Immature natural killer cell (primary cell): ENCODE results near the gene IL1R2. TPM values are rescaled to one million over a fixed set of nuclear protein-coding genes. Genes with fewer than 3 reads are reported as not detected.
A peak's percentile ranks its signal among the peaks of the same experiment; 100 is the strongest.

Experiments
- DNase-seq, 3 donors: peaks; one replicate each; pipeline ENCODE4 v3.0.0; 2022; ENCODE audit warnings: mixed read lengths in 1 of 3
- H3K27ac Mint-ChIP-seq, 6 donors: one replicate each; pipeline ENCODE4 v1.8.0; 2020; ENCODE audit warnings: mixed read lengths in 6 of 6, mild to moderate bottlenecking in 5 of 6, inconsistent platforms in 4 of 6, moderate library complexity in 3 of 6
- H3K27me3 Mint-ChIP-seq, 3 donors: one replicate each; pipeline ENCODE4 v1.8.0; 2020 to 2021; ENCODE audit warnings: low read depth in 3 of 3, mild to moderate bottlenecking in 3 of 3, mixed read lengths in 3 of 3, moderate library complexity in 3 of 3, inconsistent platforms in 1 of 3
- H3K36me3 Mint-ChIP-seq, 3 donors: one replicate each; pipeline ENCODE4 v1.8.0; 2020; ENCODE audit warnings: mixed read lengths in 3 of 3, inconsistent platforms in 2 of 3, mild to moderate bottlenecking in 2 of 3
- H3K4me1 Mint-ChIP-seq, 2 donors: one replicate each; pipeline ENCODE4 v1.8.0; 2020; ENCODE audit warnings: inconsistent platforms in 2 of 2, mild to moderate bottlenecking in 2 of 2, mixed read lengths in 2 of 2, moderate library complexity in 1 of 2
- H3K4me3 Mint-ChIP-seq, 5 donors: one replicate each; pipeline ENCODE4 v1.8.0; 2020; ENCODE audit warnings: mild to moderate bottlenecking in 5 of 5, mixed read lengths in 5 of 5, inconsistent platforms in 3 of 5, moderate library complexity in 3 of 5
- H3K9me3 Mint-ChIP-seq, 6 donors: one replicate each; pipeline ENCODE4 v1.8.0; 2020; ENCODE audit warnings: mild to moderate bottlenecking in 6 of 6, mixed read lengths in 6 of 6, inconsistent platforms in 4 of 6, moderate library complexity in 3 of 6
- polyA plus RNA-seq, 3 donors: library from polyadenylated mRNA; unstranded; fragments of 300-500 nt; fragmentation: Illumina TruSeq; gene quantifications; one replicate each; pipeline ENCODE4 v1.2.3, GENCODE V29; 2021

The IL1R2 gene
- polyA plus RNA-seq, 3 donors from 2014 or later, result 1.8 to 3.3 TPM; not detected in 1

DNA sequence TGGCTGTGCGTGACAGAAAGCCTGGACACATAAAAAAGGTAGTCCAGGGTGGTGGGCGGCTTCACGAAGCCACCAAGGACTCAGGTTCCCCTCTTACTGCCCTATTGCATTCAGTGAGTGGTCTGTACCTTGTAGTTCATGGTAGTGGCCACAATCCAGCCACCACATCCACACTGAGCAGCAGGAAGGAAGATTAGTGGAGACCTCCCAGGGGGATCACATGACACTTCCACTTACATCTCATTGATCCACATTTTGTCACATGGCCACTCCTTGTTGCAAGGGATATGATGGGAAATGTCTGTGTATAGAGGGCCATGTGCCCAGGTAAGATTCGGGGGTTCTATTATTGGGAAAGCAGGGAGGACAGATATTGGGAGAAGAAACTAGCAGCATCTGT, 13.7 kb downstream of the IL1R2 start:
- DNase-seq, result no peak
- Mint-ChIP-seq H3K27me3 (peaks cover 7 to 25% (median 17%) of the 10 kb centered on the region in 3 donors), H3K27ac (peak overlapping the region in 1 of 6 donors; percentile 2), H3K36me3 (no peaks in the 10 kb centered on the region), H3K4me1 (peaks cover 9 to 10% of the 10 kb centered on the region in 2 donors), H3K9me3 (no peaks in the 10 kb centered on the region), H3K4me3 (peak overlapping the region in 1 of 5 donors; percentile 39)

DNA sequence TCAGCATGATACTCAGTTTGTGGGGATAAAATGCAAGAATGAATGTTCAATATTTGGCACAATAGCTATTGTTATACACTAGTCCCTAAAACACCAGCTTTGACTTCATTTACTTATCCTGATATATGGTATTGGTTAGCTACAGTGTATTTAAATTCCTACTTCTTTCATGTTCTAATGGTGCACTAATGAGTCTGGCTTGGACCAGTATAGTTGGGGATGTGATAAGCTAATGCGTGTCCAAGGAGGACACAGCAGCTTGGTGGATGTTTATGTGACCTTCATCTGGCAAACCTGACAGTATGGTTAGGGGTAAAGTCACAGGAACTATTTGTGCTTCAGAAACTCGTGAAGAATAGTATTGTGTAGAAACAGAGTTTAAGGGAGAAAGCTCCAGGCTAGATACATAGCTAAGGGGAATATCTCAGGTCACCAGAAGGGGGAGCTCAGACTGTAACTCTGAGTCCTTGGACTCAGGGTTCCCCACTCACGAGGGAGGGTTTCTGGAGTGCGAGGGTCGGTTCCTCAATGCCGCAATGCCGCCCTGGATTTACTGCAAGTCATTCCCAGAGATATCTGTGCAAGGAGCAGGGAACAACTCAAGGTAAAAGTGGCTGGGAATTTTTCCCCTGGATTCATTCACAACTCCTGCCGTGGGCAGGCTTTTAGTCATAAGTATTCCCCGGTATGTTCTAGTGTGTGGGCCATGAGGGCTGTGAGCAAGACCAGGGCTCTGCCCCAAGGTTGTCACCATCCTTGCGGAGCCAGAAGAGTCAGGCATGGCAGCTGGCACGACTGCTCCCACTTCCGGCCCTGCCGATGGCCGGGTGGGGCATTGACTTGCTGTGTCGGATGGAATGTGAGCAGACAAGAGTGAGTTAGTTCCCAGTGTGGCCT, 14.5 kb downstream of the IL1R2 start:
- H3K27ac Mint-ChIP-seq, result peak overlapping the region in 2 of 6 donors; percentile 11 to 68
- DNase-seq, result peak in 2 of 3 donors; percentile 30 to 31
- H3K4me1 Mint-ChIP-seq, result peaks cover under 1 to 2% of the 10 kb centered on the region in 2 donors
- H3K27me3 Mint-ChIP-seq, result peaks cover 7 to 20% (median 13%) of the 10 kb centered on the region in 3 donors
- no peaks in the 10 kb centered on the region for H3K36me3 Mint-ChIP-seq
- peak overlapping the region in 2 of 5 donors; percentile 28 to 35 for H3K4me3 Mint-ChIP-seq
- H3K9me3 Mint-ChIP-seq, result no peaks in the 10 kb centered on the region

DNA sequence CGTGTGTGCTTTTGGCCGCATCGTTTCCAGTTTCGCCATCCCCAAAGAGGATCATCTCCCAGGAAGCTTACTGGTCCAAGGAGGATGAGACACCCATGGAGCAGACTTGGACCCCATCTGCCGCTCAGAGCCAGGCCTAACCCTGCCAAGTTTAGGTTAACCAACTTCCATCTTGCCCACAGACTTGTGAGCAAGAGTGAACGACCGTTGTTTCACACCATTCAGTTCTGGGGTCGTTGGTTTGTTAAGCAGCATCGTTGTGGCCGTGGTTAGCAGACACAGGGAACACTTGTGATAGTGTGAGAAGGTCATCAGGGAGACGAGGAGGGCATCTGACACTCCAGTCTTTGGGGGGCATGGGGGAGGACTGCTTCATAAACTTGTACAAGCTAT, 15.1 kb downstream of the IL1R2 start:
- DNase-seq, result peak; percentile 39 to 53 (median 51)
- no peaks in the 10 kb centered on the region for H3K4me1 Mint-ChIP-seq
- H3K27ac Mint-ChIP-seq, result peak overlapping the region in 2 of 6 donors; percentile 11 to 13
- no peak overlapping the region for H3K4me3 Mint-ChIP-seq
- H3K36me3 Mint-ChIP-seq, result no peaks in the 10 kb centered on the region
- peaks cover 10 to 20% (median 13%) of the 10 kb centered on the region in 3 donors for H3K27me3 Mint-ChIP-seq
- H3K9me3 Mint-ChIP-seq, result no peaks in the 10 kb centered on the region

DNA sequence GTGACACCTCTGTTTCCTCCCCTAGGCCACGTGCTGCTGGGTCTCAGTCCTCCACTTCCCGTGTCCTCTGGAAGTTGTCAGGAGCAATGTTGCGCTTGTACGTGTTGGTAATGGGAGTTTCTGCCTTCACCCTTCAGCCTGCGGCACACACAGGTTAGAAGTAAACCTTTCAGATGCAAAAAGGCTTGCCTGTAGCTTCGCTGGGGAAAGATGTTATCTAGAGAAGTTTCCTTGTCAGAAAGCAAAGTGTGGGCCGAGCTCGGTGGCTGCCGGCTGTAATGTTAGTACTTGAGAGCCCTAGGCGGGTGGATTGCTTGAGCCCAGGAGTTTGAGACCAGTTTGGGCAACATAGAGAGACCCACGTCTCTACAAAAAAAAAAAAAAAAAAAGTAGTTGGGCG, 16.7 kb downstream of the IL1R2 start:
- H3K4me1 Mint-ChIP-seq, result no peaks in the 10 kb centered on the region
- H3K9me3 Mint-ChIP-seq, result no peaks in the 10 kb centered on the region
- H3K4me3 Mint-ChIP-seq, result no peak overlapping the region
- DNase-seq, result no peak
- H3K27ac Mint-ChIP-seq, result no peak overlapping the region
- peaks cover 13 to 20% (median 14%) of the 10 kb centered on the region in 3 donors for H3K27me3 Mint-ChIP-seq
- H3K36me3 Mint-ChIP-seq, result no peaks in the 10 kb centered on the region

DNA sequence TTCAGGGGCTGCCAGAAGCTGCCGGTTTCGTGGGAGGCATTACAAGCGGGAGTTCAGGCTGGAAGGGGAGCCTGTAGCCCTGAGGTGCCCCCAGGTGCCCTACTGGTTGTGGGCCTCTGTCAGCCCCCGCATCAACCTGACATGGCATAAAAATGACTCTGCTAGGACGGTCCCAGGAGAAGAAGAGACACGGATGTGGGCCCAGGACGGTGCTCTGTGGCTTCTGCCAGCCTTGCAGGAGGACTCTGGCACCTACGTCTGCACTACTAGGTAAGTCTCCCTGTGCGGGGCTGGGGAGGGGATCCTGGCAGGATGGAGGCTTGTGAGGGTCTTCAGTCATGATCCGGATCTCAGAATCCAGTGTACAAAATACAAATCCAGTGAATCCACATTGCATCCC, 17.8 kb downstream of the IL1R2 start:
- Mint-ChIP-seq H3K4me1 (no peaks in the 10 kb centered on the region), H3K27me3 (peaks cover 13 to 20% (median 14%) of the 10 kb centered on the region in 3 donors), H3K36me3 (no peaks in the 10 kb centered on the region), H3K27ac (no peak overlapping the region), H3K4me3 (no peak overlapping the region), H3K9me3 (no peaks in the 10 kb centered on the region)
- no peak for DNase-seq

DNA sequence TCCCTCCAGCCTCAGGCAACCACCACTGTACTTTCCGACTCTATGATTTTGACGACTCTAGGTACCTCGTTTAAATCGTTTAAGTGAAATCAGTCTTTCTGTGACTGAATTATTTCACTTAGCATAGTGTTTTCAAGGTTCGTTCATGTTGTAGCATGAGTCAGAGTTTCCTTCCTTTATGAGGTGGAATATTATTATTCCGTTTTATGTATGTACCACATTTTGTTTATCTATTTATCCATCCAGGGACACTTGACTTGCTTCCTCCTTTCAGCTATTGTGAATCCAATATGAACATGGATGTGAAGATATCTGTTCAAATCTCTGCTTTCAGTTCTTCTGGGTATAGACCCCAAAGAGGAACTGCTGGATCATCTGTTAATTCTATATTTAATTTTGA, 19.1 kb downstream of the IL1R2 start:
- Mint-ChIP-seq H3K27ac (peak overlapping the region in 1 of 6 donors; percentile 53), H3K9me3 (no peaks in the 10 kb centered on the region), H3K4me3 (no peak overlapping the region), H3K4me1 (no peaks in the 10 kb centered on the region), H3K27me3 (peaks cover 13 to 21% (median 14%) of the 10 kb centered on the region in 3 donors), H3K36me3 (no peaks in the 10 kb centered on the region)
- DNase-seq, result no peak

DNA sequence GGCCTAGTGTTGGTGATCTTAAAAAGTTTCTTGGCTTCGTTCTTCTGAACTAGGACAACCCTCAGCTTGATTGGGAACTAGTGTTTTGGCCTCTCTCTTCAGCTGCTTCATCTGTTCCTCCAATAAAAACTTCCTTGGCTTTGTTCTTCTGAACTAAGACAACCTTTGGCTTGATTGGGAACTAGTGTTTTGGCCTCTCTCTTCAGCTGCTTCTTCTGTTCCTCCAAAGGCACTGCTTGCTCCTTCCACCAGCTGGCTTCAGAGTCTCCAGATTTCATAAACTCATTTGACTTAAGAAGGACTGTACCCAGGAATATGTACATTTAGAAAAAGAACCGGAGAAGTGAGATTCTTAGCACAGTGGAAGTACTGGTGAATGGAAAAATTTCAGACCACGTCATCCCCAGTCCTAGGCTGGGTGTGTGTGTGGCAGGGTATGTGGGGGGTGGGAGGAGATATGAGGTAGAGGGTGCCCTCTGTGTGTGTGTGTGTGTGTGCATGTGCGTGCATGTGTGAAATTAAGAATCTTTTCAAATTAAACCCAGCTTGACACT, 20.4 kb downstream of the IL1R2 start:
- Mint-ChIP-seq H3K9me3 (no peaks in the 10 kb centered on the region), H3K27me3 (peaks cover 2 to 14% (median 11%) of the 10 kb centered on the region in 3 donors), H3K27ac (no peak overlapping the region), H3K4me3 (no peak overlapping the region), H3K36me3 (no peaks in the 10 kb centered on the region), H3K4me1 (no peaks in the 10 kb centered on the region)
- DNase-seq, result no peak

DNA sequence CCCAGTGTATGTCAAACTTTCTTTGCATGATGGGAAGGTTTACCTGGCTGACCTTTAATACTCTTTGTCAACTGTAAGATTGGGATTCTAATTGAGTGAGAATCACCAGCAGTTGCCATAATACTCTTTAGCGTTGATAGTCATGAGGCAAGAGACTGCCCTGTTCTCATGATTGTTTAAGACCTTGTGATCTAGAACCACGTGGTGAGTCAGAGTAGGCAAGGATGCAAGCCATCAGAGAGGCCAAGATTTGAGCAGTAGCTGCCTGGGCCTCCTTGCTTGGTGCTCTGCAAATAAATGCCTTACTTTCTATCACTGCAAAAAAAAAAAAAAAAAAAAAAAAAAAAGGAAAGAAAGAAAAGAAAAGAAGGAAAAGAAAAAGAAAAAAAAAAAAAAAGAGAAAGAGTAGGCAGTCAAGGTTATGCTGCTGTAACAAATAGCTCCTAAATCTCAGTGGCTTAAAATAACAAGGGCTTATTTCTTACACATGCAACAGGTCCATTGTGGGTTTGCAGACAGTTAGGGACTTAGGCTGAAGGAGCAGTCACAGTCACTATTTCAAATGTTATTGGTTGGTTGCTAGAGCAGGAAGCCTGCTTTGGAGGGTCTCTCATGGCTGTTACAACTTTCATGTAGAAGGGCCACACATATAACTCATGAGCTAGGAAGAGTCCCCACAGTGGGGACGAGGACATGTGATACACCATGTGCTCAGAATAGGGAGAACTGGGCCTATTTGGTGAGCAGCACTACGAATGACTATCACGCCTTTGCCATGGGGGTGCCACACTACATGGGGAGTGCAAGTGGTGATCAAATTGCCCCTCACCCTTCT, 21.7 kb downstream of the IL1R2 start:
- H3K9me3 Mint-ChIP-seq, result no peaks in the 10 kb centered on the region
- H3K4me3 Mint-ChIP-seq, result no peak overlapping the region
- no peak for DNase-seq
- no peak overlapping the region for H3K27ac Mint-ChIP-seq
- H3K27me3 Mint-ChIP-seq, result peaks cover 0 to 11% (median 5%) of the 10 kb centered on the region in 3 donors
- H3K4me1 Mint-ChIP-seq, result no peaks in the 10 kb centered on the region
- H3K36me3 Mint-ChIP-seq, result no peaks in the 10 kb centered on the region

DNA sequence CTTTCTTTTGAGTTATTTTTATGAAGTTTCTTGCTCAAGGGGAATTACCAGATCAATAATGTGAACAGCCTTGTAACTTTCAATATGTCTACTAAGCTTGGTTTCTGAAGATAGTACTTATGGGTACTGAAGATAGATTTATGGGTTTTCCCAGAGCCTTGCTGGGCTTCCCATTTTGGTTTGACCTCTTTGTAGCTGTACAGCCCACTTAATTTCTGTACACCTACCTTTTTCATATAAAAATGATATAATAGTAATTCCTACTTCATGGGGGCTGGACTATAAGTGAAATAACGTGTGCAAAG, 22.2 kb downstream of the IL1R2 start:
- Mint-ChIP-seq H3K36me3 (no peaks in the 10 kb centered on the region), H3K4me1 (no peaks in the 10 kb centered on the region), H3K4me3 (no peak overlapping the region), H3K9me3 (no peaks in the 10 kb centered on the region), H3K27ac (no peak overlapping the region), H3K27me3 (peaks cover 0 to 11% (median 1%) of the 10 kb centered on the region in 3 donors)
- DNase-seq, result no peak

DNA sequence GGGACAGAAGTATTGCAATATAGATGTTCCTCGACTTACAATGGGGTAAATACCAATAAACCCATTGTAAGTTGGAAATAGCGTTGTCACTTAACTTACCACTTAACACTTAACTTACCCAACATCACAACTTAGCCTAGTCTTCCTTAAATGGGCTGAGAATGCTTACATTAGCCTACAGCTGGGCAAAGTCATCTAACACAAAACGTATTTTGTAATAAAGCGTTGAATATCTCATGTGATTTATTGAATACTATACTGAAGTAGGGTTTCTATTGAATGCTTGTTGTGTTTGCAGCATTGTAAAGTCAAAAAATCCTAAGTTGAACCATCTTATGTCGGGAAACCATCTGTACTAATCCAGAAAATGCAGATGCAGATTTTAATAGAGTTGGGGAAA, 23.6 kb downstream of the IL1R2 start:
- Mint-ChIP-seq H3K4me3 (no peak overlapping the region), H3K27ac (no peak overlapping the region), H3K27me3 (peaks cover 3 to 8% (median 7%) of the 10 kb centered on the region in 3 donors), H3K36me3 (no peaks in the 10 kb centered on the region), H3K4me1 (no peaks in the 10 kb centered on the region), H3K9me3 (no peaks in the 10 kb centered on the region)
- DNase-seq, result no peak

DNA sequence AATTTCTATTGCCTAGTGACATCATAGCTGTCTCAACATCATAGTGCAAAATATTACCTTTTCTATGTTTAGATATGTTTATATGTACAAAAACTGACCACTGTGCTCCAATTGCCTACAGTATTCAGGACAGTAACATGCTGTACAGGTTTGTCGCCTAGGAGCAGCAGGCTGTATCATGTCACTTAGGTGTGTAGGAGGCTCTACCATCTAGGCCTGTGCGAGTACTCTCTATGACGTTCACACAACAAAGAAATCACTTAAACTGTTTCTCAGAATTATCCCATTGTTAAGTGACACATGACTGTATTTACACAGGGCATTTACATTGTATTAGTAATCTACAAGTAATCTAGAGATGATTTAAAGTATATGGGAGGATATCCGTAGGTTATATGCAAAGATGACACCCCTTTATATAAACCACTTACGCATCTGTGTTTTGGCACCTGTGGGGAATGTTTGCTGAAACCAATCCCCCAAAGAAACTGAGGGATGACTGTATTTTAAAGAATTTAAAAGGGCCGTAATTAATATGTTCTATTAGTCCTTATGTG, 24.7 kb downstream of the IL1R2 start:
- Mint-ChIP-seq H3K27me3 (peaks cover 3 to 15% (median 11%) of the 10 kb centered on the region in 3 donors), H3K27ac (peak overlapping the region in 1 of 6 donors; percentile 18), H3K9me3 (no peaks in the 10 kb centered on the region), H3K4me1 (no peaks in the 10 kb centered on the region), H3K36me3 (no peaks in the 10 kb centered on the region), H3K4me3 (no peak overlapping the region)
- no peak for DNase-seq

DNA sequence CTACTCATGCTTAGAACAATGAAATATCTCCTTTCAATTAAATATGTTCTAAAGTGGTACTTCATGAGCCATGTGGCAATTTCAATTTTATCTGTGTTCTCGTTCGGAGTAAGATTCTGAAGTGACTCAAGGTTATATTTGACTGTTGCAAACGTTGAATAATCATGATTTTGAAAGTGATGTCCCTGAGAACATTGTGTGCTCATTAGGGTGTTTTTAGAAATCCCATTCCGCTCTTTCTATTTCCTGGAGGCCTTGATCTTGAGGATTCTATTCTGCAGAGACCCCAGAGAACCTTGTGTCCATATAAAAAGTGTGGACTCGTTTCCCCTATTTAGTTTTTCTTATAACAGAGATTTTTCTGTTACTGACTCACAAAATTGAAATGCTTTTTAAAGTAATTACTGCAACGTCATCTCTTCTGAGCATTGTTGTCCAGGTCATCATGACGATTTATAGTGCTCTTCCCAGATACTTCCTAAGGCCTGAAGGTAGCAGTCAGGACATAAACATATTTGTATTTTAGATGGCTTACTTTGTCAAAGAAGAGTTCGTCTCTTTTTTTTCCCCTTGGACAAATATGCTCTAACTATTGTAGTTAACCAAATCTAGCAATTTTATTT, 27.2 kb downstream of the IL1R2 start:
- Mint-ChIP-seq H3K4me3 (no peak overlapping the region), H3K27ac (no peak overlapping the region), H3K4me1 (no peaks in the 10 kb centered on the region), H3K27me3 (peaks cover 6 to 20% (median 10%) of the 10 kb centered on the region in 3 donors), H3K36me3 (no peaks in the 10 kb centered on the region), H3K9me3 (no peaks in the 10 kb centered on the region)
- no peak for DNase-seq

DNA sequence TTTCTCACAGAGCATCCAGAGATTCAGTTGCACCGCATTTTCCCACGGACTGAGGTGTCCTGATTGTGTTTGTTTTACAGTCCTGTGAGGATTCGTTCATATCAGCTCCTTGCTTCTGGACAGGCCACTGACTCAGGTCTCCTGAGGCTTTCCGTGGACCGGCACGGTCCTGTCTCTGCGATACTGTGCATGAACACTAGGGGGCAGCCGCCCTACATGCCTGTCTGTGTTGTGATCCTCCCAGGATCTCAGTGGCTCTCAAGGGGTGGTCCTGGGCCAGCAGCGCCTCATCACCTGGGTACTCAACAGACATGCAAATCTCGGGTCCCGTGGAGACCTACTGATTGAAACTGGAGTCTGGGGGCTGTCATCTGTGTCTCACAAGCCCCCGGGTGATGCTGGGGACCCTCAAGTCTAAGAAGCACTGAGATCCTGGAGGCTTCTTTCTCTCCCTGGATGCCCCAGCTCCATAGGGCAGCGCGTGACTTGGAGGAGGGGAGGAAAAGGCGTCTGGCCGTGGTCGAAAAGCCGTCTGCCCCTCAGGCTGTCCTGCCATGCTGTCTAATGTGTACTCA, 28.9 kb downstream of the IL1R2 start:
- Mint-ChIP-seq H3K9me3 (no peaks in the 10 kb centered on the region), H3K4me3 (no peak overlapping the region), H3K27ac (no peak overlapping the region), H3K4me1 (no peaks in the 10 kb centered on the region), H3K36me3 (no peaks in the 10 kb centered on the region), H3K27me3 (peaks cover 6 to 23% (median 10%) of the 10 kb centered on the region in 3 donors)
- peak; percentile 74 to 75 (median 74) for DNase-seq
